Heart left ventricle (tissue), 16 donors: ENCODE results near the gene LRRK2. TPM values are rescaled to one million over a fixed set of nuclear protein-coding genes. Genes with fewer than 3 reads are reported as not detected.

Experiments used
- ATAC-seq, 4 donors: fragments of 200-7000 bp; cut with Tn5 transposase; one replicate each; pipeline ENCODE4 v1.9.1; 2020 to 2022; ENCODE audit warnings: moderate library complexity in 4 of 4, mild to moderate bottlenecking in 3 of 4, moderate number of reproducible peaks in 1 of 4
- DNase-seq, 5 donors: peaks; one replicate each; pipeline ENCODE4 v3.0.0-alpha.2; 2020
- H3K27ac ChIP-seq, 12 donors: fragments of 200-600 bp; sonication (generic) in 4 of 12; one replicate each; pipeline versions ENCODE4 v1.5.0 to v1.8.0; 2016 to 2022; ENCODE audit warnings: mild to moderate bottlenecking in 2 of 12
- H3K27me3 ChIP-seq, 9 donors: fragments of 200-600 bp; sonication (generic) in 2 of 9; one replicate each; pipeline versions ENCODE4 v1.5.1 to v1.8.0; 2016 to 2022; ENCODE audit warnings: mild to moderate bottlenecking in 3 of 9
- H3K36me3 ChIP-seq, 9 donors: fragments of 200-600 bp; sonication (generic) in 2 of 9; one replicate each; pipeline versions ENCODE4 v1.5.0 to v1.8.0; 2018 to 2022; ENCODE audit warnings: mild to moderate bottlenecking in 2 of 9
- H3K4me1 ChIP-seq, 12 donors: fragments of 200-600 bp; sonication (generic) in 4 of 12; one replicate each; pipeline versions ENCODE4 v1.5.0 to v1.8.0; 2016 to 2022; ENCODE audit warnings: mild to moderate bottlenecking in 3 of 12
- H3K4me3 ChIP-seq, 12 donors: fragments of 200-600 bp; sonication (generic) in 4 of 12; one replicate each; pipeline versions ENCODE4 v1.5.0 to v1.8.0; 2017 to 2022; ENCODE audit warnings: mild to moderate bottlenecking in 9 of 12, moderate library complexity in 4 of 12
- H3K9me3 ChIP-seq, 12 donors: fragments of 200-600 bp; sonication (generic) in 4 of 12; one replicate each; pipeline versions ENCODE4 v1.5.0 to v1.8.0; 2016 to 2022; ENCODE audit warnings: mild to moderate bottlenecking in 1 of 12
- POLR2A ChIP-seq, 2 donors: fragments of 450-650 bp; IDR thresholded peaks; one replicate each; pipeline ENCODE4 v1.6.1; 2017; ENCODE audit warnings: antibody characterized with exemption in 2 of 2, mild to moderate bottlenecking in 2 of 2, moderate library complexity in 2 of 2
- WGBS, 4 donors: extraction: QIAGEN DNeasy Blood & Tissue Kit in 2 of 4; methylation state at CpG; one replicate each; pipeline versions ENCODE4 v1.1.5 to v1.1.7; 2013 to 2018; 5-methylcytosine and 5-hydroxymethylcytosine counted together
- intact Hi-C, 10 donors: fragments of 100-400 bp; cut with DNase I; formaldehyde crosslinking; loops; one replicate each; pipeline versions ENCODE4 v1.11.1 to v1.14.2; 2022
- polyA plus RNA-seq, 2 donors: library from polyadenylated mRNA; stranded (reverse); fragments of 200-250 nt; gene quantifications; one replicate each; pipeline ENCODE4 v1.2.3, GENCODE V29; 2013
- total RNA-seq, 9 donors: library from RNA; depleted of rRNA in 2 of 9; stranded (reverse); fragments of >200 nt in 2 of 9; fragmentation: NEBNext Ultra II Directional in 3 of 9; extraction: Animal tissue kit (Norgen Biotek cat#: 25700) in 3 of 9; gene quantifications; one replicate each; pipeline versions ENCODE4 v1.1.0 to v1.2.4, GENCODE V29; 2016 to 2023
- TF ChIP-seq, protein P1 (sequence below), 12 donors: fragments of 200-600 bp; sonication (generic) in 4 of 12; IDR thresholded peaks; one replicate each; pipeline versions ENCODE4 v1.5.0 to v1.8.0; 2018 to 2022; ENCODE audit warnings: antibody characterized with exemption in 12 of 12, mild to moderate bottlenecking in 5 of 12
- donor health status: ischemic (EF 13 %, LVEDD 7.1; RV severe dilation, severe dysfunction).
- donor health status: healthy with polysubstance abuse.
- donor health status: DM: no; HTN: yes; CAD: no.
- donor health status: DM: no; HTN: no; CAD: no.
- donor health status: ischemic (EF 25% LVEDD 6.9; RV normal size, moderate dysfunction).
- donor health status: ischemic (EF 25% LVEDD 5.7; RV mildly dilated, moderate dysfunction).
- donor health status: healthy.
- donor health status: DM: yes; HTN: yes; CAD: no.
- donor health status: ischemic (EF 35%, LVEDD 5.7; RV mildly dilated, moderate dysfunction).
- donor health status: nonischemic (EF 11% LVEDD 7.7; RV severe dilation, severe dysfunction).
- donor health status: DM: yes; HTN: yes; CAD: no.
- donor health status: PGD.
- donor health status: ischemic (EF 29% LVEDD 5.4; RV normal size, mild dysfunction).
- donor health status: nonischemic (EF 23%, LVEDD 6.1; RV moderate dilation, normal function).

The LRRK2 gene
- total and polyA plus RNA-seq, 11 donors, result 0.72 to 12.3 (median 5.0) TPM

DNA sequence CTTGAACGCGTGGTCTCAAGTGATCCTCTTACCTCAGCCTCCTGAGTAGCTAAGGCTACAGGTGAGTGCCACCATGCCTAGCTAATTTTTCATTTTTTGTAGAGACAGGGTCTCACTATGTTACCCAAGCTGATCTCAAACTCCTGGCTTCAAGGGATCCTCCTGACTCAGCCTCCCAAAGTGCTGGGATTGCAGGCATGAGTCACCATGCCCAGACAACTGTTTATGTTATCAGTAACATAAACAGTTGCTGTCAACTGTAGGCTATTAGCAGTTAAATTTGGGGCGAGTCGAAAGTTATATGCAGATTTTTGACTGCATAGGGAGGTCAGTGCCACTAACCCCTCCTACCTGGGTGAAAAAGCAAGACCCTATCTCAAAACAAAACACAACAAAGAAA lies 26.2 kb upstream of the LRRK2 start:
- Histone ChIP-seq H3K4me3 (no peak overlapping the region), H3K27ac (no peak overlapping the region), H3K36me3 (no peaks in the 10 kb centered on the region), H3K4me1 (peaks cover 0 to 10% (median 0%) of the 10 kb centered on the region in 12 donors), H3K9me3 (no peaks in the 10 kb centered on the region), H3K27me3 (no peaks in the 10 kb centered on the region)
- no peak for DNase-seq
- WGBS, 4 donors, result 79 to 87% (median 86%) methylated on average over 4 of the region's 4 CpGs
- no peak for ATAC-seq
- no peak for TF ChIP-seq POLR2A (IDR thresholded peaks at IDR 0.05)
- TF ChIP-seq, protein P1, sequence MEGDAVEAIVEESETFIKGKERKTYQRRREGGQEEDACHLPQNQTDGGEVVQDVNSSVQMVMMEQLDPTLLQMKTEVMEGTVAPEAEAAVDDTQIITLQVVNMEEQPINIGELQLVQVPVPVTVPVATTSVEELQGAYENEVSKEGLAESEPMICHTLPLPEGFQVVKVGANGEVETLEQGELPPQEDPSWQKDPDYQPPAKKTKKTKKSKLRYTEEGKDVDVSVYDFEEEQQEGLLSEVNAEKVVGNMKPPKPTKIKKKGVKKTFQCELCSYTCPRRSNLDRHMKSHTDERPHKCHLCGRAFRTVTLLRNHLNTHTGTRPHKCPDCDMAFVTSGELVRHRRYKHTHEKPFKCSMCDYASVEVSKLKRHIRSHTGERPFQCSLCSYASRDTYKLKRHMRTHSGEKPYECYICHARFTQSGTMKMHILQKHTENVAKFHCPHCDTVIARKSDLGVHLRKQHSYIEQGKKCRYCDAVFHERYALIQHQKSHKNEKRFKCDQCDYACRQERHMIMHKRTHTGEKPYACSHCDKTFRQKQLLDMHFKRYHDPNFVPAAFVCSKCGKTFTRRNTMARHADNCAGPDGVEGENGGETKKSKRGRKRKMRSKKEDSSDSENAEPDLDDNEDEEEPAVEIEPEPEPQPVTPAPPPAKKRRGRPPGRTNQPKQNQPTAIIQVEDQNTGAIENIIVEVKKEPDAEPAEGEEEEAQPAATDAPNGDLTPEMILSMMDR (IDR thresholded peaks at IDR 0.05), result no peak
- intact Hi-C loops, result no loop called here

GRCh38 chr12:40202095-40203059 lies 22.4 kb upstream of the LRRK2 start:
- WGBS, 4 donors, result 44 to 58% (median 50%) methylated on average over 1 of the region's 1 CpG
- H3K27ac ChIP-seq, result no peak overlapping the region
- intact Hi-C loops, result no loop called here
- no peaks in the 10 kb centered on the region for H3K36me3 ChIP-seq
- DNase-seq (no peak), ATAC-seq (no peak)
- H3K4me1 ChIP-seq, result peaks cover 0 to 10% (median 0%) of the 10 kb centered on the region in 12 donors
- H3K9me3 ChIP-seq, result no peaks in the 10 kb centered on the region
- no peak for TF ChIP-seq POLR2A (IDR thresholded peaks at IDR 0.05)
- TF ChIP-seq, protein P1 (IDR thresholded peaks at IDR 0.05), result no peak
- H3K4me3 ChIP-seq, result no peak overlapping the region
- no peaks in the 10 kb centered on the region for H3K27me3 ChIP-seq

- intact Hi-C loops, result no loop called here
- H3K4me1 ChIP-seq, result peaks cover 0 to 15% (median 0%) of the 10 kb centered on the region in 12 donors
- TF ChIP-seq, protein P1 (IDR thresholded peaks at IDR 0.05), result no peak
- no peak for TF ChIP-seq POLR2A (IDR thresholded peaks at IDR 0.05)
- H3K27ac ChIP-seq, result no peak overlapping the region
- H3K9me3 ChIP-seq, result no peaks in the 10 kb centered on the region
- H3K4me3 ChIP-seq, result no peak overlapping the region
- DNase-seq, result no peak
- ATAC-seq, result no peak
- H3K36me3 ChIP-seq, result no peaks in the 10 kb centered on the region
- 59 to 65% (median 61%) methylated on average over 5 of the region's 5 CpGs for whole genome bisulfite sequencing, 4 donors
- no peaks in the 10 kb centered on the region for H3K27me3 ChIP-seq
Measured at GRCh38 chr12:40203060-40203430, 21.8 kb upstream of the LRRK2 start.

GRCh38 chr12:40204337-40204736 lies 20.5 kb upstream of the LRRK2 start:
- no peaks in the 10 kb centered on the region for H3K9me3 ChIP-seq
- H3K4me1 ChIP-seq, result peaks cover 0 to 25% (median 0%) of the 10 kb centered on the region in 12 donors
- 86 to 91% (median 88%) methylated on average over 3 of the region's 3 CpGs for WGBS, 4 donors
- intact Hi-C loops, result no loop called here
- TF ChIP-seq POLR2A (IDR thresholded peaks at IDR 0.05), result no peak
- TF ChIP-seq, protein P1 (IDR thresholded peaks at IDR 0.05), result no peak
- H3K4me3 ChIP-seq, result no peak overlapping the region
- no peak for DNase-seq
- H3K27ac ChIP-seq, result no peak overlapping the region
- H3K27me3 ChIP-seq, result no peaks in the 10 kb centered on the region
- ATAC-seq, result no peak
- H3K36me3 ChIP-seq, result no peaks in the 10 kb centered on the region
